GM21367 (cell line): Measurements from ENCODE around the gene OR7G2.
"Not testable (repeated sequence)": the region's sequence is repeated elsewhere in the genome, so short reads cannot be mapped to it uniquely, and the experiment has no call there.

Experiments
- ATAC-seq: cut with Tn5 transposase; IDR thresholded peaks from one replicate; pipeline ENCODE4 v1.9.1; 2021; ENCODE audit not compliant: unreplicated experiment

The OR7G2 gene

DNA sequence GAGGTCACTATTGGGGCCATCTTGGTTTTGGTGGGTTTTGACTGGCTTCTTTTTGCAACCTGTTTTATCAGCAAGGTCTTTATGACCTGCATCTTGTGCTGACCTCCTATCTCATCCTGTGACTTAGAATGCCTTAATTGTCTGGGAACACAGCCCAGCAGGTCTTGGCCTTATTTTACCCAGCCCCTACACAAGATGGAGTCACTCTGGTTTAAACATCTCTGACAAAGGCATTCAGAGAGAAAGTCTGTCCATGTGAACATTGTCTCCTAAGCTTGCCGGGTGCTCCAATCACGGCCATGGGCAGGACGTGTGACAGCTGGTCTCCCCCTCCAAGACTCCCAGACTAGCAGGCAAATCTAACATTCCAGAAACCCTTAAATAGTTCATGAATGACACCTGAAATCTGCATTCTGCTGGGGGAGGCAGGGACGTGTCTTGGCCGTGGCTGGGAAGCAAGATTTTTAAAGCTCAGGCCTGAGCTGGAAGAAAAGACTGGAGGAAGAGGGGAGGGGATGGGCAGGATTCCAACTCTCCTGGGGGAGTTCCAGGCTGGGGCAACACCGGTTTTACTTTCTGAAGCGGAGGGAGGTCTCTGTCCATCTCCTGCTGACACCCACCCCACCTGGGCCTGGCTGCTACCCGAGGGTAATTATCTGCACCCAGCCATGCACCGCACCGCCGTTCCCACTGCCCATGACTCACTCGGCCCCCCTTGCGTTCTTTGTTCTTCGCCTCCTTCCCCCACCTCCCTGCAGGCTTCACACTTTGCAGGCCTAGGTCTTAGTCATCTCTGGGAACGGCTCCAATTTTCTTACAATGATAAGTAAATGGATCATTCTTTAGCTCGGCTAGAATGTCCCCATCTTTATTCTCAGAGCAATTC, 32.0 kb downstream of the OR7G2 start:
- ATAC-seq = no peak

DNA sequence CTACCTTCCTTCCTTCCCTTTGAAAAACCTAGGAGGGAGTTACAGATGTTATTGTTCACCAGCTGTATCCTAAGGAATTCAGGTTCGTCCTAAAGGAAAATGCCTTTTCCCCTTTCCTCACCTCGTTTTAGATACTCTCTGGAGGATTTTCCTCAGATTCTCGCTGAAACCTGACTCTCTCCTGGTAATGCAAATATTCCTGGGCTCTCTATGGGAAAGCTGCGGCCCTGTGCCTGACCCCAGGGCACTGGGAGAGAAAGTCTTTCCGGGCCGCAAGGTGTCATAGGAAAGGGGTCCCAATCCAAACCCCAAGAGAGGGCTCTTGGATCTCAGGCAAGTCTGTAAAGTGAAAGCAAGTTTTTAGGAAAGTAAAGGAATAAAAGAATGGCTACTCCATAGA, 33.5 kb downstream of the OR7G2 start:
- ATAC-seq = no peak

DNA sequence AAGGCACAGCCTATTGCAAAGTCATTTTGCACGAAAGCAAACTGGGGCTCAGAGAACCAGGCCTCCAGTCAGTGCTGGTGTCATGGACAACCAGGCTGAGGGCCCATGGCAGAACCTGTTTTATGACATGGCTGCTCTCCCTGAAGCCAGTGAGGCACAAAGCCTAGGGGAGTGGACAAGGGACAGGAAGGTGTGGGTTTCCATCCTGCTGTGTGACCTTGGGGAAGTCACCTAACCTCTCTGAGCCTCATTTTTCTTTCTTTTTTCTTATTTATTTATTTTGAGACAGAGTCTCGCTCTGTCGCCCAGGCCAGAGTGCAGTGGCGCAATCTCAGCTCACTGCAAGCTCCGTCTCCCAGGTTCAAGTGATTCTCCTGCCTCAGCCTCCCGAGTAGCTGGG, 35.6 kb downstream of the OR7G2 start:
- ATAC-seq = not testable (repeated sequence)

DNA sequence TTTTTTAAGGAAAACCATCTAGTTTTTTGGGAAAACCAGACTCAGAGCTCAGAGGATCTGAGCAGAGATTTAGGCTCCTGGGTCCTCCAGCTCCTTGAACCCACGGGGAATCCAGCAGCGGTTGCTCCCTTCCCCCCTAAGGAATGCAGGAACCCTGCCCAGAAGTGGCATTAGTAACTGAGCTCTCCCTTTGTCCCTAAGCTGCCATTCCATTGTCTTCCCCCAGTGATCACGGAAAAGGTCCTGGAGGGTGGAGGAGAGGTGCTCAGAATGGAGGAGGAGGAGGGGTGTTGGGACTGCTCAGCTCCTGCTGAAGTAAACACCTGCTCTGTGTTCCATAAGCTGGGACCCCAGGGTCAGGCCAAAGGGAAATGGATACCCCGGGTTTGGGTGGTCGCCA, 37.2 kb downstream of the OR7G2 start:
- ATAC-seq = no peak

DNA sequence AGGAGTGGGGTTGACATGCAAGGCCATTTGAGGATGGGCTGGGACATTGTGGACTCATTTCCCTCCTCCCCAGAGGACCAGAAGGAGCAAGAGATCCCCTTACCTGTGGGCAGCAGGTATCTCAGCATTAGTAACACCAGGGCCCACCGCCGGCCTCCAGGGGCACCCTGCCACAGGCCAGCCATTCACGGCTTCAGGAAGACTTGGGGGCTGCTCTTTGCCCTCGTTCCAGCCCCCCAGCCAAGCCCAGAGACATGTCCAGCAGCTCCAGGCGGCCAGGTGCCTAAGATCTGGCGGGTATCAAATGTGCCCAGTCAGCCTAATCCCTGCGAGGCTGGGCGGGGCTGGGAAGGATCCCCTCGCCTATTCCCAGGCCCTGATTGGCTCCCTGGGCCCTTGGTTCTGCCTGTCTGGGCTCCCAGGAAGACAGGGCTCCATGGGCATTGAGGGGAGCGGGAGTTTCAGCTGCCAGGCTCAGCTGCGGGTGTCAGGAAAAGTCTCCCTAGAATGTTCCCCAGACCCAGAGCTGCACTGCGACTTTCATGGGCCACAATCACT, 41.7 kb downstream of the OR7G2 start:
- no peak for ATAC-seq

DNA sequence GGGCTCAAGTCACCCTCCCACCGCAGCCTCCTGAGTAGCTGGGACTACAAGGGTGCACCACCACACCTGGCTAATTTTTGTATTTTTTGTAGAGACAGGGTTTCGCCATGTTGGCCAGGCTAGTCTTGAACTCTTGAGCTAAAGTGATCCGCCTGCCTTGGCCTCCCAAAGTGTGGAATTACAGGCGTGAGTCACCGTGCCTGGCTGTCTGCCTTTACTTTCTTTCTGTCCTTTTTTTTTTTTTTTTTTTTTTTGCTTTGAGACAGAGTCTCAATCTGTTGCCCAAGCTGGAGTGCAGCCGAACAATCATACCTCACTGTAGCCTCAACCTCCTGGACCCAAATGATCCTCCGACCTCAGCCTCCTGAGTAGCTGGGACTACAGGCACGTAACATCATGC, 45.4 kb downstream of the OR7G2 start:
- no peak for ATAC-seq

DNA sequence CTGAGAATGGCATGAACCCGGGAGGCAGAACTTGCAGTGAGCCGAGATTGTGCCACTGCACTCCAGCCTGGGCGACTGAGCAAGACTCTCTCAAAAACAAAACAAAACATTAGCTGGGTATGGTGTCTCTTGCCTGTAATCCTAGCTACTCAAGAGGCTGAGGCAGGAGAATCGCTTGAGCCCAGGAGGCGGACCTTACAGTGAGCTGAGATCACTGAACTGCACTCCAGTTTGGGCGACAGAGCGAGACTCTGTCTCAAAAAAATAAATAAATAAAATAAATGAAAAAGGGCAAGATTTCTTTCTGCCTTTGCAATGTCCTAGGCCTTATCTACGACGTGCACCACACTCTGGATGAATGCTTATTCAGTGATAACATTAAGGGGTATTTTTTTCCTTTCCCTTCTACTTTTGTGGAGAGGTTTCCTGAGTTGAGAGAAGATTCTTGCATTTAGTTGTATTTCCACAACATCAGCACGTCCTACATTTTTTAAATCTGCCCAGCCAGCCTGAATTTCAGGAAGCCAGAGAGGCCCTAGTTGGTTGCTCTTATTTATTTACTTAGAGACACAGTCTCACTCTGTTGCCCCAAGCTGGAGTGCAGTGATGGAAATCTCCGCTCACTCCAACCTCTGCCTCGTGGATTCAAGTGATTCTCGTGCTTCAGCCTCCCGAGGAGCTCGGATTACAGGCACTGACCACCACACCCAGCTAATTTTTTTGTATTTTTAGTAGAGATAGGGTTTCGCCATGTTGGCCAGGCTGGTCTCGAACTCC, 46.5 kb downstream of the OR7G2 start:
- no peak for ATAC-seq

DNA sequence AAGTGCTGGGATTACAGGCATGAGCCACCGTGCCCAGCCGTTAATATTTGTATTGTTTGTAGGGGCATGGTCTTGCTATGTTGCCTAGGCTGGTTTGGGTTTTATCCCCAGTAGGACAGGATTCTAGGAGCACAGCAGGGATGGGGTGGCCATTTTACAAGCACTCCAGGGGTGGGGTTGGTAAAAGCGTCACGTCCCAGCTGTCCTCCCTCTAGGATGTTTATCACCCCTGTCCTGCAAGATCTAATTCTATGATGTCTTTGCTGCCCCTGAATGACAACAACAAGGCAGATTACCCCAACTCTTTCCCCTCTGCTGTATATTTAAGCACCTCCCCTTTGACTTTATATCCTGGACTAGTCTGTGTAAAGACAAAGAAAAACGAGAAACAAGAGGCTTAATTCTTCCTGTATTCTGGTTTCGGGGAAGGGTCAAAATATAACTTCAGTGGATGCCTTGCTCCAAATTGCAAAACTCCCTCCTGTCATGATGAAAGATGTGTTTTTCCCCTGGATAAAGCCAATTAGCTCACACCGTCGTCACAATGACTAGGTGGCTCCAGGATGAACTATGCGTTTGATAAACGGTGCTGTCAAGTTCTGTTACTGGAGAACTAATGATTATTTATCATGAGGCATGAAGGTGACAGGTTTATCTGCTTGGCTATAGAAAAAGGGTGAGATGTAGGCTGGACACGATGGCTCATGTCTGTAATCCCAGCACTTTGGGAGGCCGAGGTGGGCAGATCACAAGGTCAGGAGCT, 48.2 kb downstream of the OR7G2 start:
- ATAC-seq = no peak

DNA sequence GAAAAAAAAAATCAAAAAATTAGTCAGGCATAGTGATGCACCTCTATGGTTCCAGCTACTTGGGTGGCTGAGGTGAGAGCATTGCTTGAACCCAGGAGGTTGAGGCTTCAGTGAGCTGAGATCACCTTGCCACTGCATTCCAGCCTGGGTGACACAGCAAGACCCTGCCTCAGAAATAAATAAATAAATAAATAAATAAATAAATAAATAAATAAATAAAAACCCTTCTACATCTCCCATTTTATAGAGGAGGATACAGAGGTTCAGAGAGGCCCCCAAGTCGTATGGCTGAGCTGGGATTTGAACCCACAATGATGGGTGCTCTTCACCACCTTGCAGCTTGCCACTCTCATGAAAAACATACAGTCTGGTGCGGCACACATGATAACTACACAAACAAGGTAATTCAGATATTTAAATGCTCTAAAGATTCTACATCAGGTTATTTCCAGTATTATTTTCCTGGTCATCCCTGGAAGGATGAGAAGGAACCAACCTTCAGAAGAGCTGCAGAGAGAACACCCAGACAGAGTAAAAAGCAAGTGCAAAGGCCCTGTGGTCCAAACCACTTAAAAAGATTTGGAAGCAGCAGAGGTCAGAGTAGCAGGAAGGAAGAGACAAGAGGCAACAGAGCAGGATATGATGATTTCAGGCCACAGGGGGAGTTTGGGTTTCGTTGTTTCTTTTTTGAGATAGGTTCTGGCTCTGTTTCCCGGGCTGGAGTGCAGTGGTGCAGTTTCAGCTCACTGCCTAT, 49.6 kb downstream of the OR7G2 start:
- no peak for ATAC-seq

DNA sequence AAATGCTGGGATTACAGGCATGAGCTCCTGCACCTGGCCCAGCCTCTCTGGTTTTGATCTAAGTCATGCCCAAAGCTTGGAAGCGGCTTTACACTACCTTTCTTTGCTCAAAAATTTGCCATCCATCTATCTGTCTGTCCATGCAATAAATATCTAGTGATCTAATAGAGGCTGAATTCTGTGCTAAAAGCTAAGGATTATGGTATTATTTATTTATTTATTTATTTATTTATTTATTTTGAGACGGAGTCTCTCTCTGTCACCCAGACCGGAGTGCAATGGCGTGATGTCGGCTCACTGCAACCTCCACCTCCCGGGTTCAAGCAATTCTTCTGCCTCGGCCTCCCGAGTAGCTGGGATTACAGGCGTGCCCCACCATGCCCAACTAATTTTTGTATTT, 51.1 kb downstream of the OR7G2 start:
- not testable (repeated sequence) for ATAC-seq

DNA sequence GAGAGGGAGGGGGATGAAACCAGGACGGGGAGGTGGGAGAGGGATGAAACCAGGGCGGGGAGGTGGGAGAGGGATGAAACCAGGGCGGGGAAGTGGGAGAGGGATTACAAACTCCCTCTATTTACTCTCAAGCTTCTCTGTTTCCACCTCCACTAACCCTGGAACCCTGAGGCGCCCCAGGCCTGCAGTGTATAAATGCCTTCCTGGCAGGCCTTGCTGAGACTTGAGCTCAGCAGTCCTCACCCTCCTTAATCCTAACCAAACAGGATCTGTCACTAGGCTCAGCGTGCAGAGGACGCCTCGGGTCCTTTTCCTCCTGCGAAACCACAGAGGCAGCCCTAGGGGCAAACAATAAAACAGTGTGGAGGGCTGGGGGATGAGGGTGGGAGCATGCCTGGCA, 52.5 kb downstream of the OR7G2 start:
- no peak for ATAC-seq

DNA sequence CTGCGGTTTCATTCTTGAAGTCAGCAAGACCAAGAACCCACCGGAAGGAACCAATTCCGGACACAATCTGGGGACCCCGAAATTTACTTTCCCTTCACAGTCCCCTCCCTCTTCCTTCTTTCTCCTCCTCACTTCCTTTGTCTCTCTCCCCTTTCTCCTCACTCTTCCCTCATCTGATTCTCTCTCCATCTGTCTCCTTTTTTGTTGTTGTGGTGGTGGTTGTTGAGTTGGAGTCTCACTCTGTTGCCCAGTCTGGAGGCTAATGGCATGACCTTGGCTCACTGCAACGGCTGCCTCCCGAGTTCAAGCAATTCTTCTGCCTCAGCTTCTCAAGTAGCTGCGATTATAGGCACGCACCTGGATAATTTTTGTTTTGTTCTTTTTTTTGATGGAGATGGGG, 53.1 kb downstream of the OR7G2 start:
- no peak for ATAC-seq

DNA sequence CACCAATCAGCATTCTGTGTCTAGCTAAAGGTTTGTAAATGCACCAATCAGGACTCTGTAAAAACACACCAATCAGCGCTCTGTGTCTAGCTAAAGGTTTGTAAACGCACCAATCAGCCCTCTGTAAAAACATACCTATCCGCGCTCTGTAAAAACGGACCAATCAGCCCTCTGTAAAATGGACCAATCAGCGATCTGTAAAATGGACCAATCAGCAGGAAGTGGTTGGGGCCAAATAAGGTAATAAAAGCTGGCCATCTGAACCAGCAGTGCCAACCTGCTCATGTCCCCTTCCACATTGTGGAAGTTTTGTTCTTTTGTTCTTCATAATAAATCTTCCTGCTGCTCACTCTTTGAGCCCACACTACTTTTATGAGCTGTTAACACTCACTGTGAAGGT, 53.6 kb downstream of the OR7G2 start:
- not testable (repeated sequence) for ATAC-seq

DNA sequence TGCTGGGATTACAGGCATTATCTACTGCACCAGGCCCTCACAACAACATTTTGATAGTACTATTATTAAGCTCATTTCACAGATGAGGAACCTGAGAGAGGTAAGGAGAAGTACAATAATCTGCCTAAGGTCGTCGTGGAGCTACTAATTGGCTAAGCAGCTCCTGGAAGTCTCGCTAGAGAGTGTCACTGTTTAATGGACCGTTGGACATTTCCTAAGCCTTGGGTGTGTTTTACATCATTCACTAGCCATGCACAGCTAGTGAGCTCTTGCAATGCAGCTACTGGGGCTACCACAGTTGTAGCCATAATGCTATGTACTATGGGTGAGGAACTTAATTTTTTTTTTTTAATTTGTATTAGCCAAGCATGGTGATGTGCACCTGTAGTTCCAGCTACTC, 54.4 kb downstream of the OR7G2 start:
- ATAC-seq = no peak
